ENCODE data around the gene ALKBH1.
"Not testable (repeated sequence)": the region's sequence is repeated elsewhere in the genome, so short reads cannot be mapped to it uniquely, and the experiment has no call there.

The ALKBH1 gene

GRCh38 chr14:77640756-77641533, 66.9 kb downstream of the ALKBH1 start:
- H3K27ac ChIP-seq (ENCODE audit: low read length): no peak overlapping the region
- H3K4me3 ChIP-seq (ENCODE audit: low read length): no peak overlapping the region
- DNase-seq: no peak

GRCh38 chr14:77638771-77639171, 69.1 kb downstream of the ALKBH1 start:
- no peak for DNase-seq
- H3K4me3 ChIP-seq (ENCODE audit: low read length): no peak overlapping the region
- H3K9me2 ChIP-seq (replicated peaks; ENCODE audit: insufficient read depth, low read length): no peaks in the 10 kb centered on the region
- no peaks in the 10 kb centered on the region for H3K36me3 ChIP-seq (replicated peaks; ENCODE audit: insufficient read depth, low read length)
- no peaks in the 10 kb centered on the region for H3K9me3 ChIP-seq (replicated peaks; ENCODE audit: insufficient read depth, low read length)
- no peak overlapping the region for H3K4me2 ChIP-seq (ENCODE audit: low read depth, low read length)
- H3K9ac ChIP-seq (ENCODE audit: low read length): no peak overlapping the region
- TF ChIP-seq EZH2phosphoT487 (IDR thresholded peaks at IDR 0.05; ENCODE audit: low read length): no peak
- no peak for TF ChIP-seq CTCF (IDR thresholded peaks at IDR 0.05; ENCODE audit: low read length)
- no peak for TF ChIP-seq EZH2 (optimal IDR thresholded peaks at IDR 0.05; ENCODE audit: low read depth, low read length)
- H3K27me3 ChIP-seq (replicated peaks; ENCODE audit: insufficient read depth, low read length): no peaks in the 10 kb centered on the region
- H2AFZ ChIP-seq (ENCODE audit: low read length): no peak overlapping the region
- no peaks in the 10 kb centered on the region for H3K79me2 ChIP-seq (ENCODE audit: low read length)
- H3K4me1 ChIP-seq (ENCODE audit: low read length): 0 out of 2 replicates have a peak, but pooled peaks cover 4% of the 10 kb centered on the region
- no peaks in the 10 kb centered on the region for H3F3A ChIP-seq (ENCODE audit: insufficient read depth, low read length)
- H4K20me1 ChIP-seq (ENCODE audit: insufficient read depth, low read length): no peaks in the 10 kb centered on the region
- H3K27ac ChIP-seq (ENCODE audit: low read length): no peak overlapping the region

More at GRCh38 chr14:77640756-77641533, 66.9 kb downstream of the ALKBH1 start:
- H4K20me1 ChIP-seq (ENCODE audit: insufficient read depth, low read length): no peaks in the 10 kb centered on the region
- no peaks in the 10 kb centered on the region for H3K79me2 ChIP-seq (ENCODE audit: low read length)
- H3K4me1 ChIP-seq (ENCODE audit: low read length): 0 out of 2 replicates have a peak, but pooled peaks cover 4% of the 10 kb centered on the region
- no peaks in the 10 kb centered on the region for H3K27me3 ChIP-seq (replicated peaks; ENCODE audit: insufficient read depth, low read length)
- H3F3A ChIP-seq (ENCODE audit: insufficient read depth, low read length): no peaks in the 10 kb centered on the region
- peak overlapping the region; percentile 95; the same call in 1 of the 2 replicates for H2AFZ ChIP-seq (ENCODE audit: low read length)
- H3K4me2 ChIP-seq (ENCODE audit: low read depth, low read length): peak overlapping the region; percentile 62; the same call in 1 of the 2 replicates
- TF ChIP-seq EZH2phosphoT487 (IDR thresholded peaks at IDR 0.05; ENCODE audit: low read length): no peak
- no peak for TF ChIP-seq CTCF (IDR thresholded peaks at IDR 0.05; ENCODE audit: low read length)
- TF ChIP-seq EZH2 (optimal IDR thresholded peaks at IDR 0.05; ENCODE audit: low read depth, low read length): no peak
- H3K36me3 ChIP-seq (replicated peaks; ENCODE audit: insufficient read depth, low read length): no peaks in the 10 kb centered on the region
- no peaks in the 10 kb centered on the region for H3K9me2 ChIP-seq (replicated peaks; ENCODE audit: insufficient read depth, low read length)
- no peaks in the 10 kb centered on the region for H3K9me3 ChIP-seq (replicated peaks; ENCODE audit: insufficient read depth, low read length)
- H3K9ac ChIP-seq (ENCODE audit: low read length): no peak overlapping the region

- not testable (repeated sequence) for H3K27ac ChIP-seq (ENCODE audit: low read length); H3K4me1 ChIP-seq (ENCODE audit: low read length); H3K36me3 ChIP-seq (replicated peaks; ENCODE audit: insufficient read depth, low read length); H3K9ac ChIP-seq (ENCODE audit: low read length); H3F3A ChIP-seq (ENCODE audit: insufficient read depth, low read length); H4K20me1 ChIP-seq (ENCODE audit: insufficient read depth, low read length); H3K27me3 ChIP-seq (replicated peaks; ENCODE audit: insufficient read depth, low read length); H3K4me3 ChIP-seq (ENCODE audit: low read length); DNase-seq; H2AFZ ChIP-seq (ENCODE audit: low read length); H3K9me2 ChIP-seq (replicated peaks; ENCODE audit: insufficient read depth, low read length); H3K9me3 ChIP-seq (replicated peaks; ENCODE audit: insufficient read depth, low read length); H3K4me2 ChIP-seq (ENCODE audit: low read depth, low read length); H3K79me2 ChIP-seq (ENCODE audit: low read length)
These were observed 72.0 kb downstream of the ALKBH1 start for GRCh38 chr14:77635869-77636268.

GRCh38 chr14:77635466-77635865, 72.4 kb downstream of the ALKBH1 start:
- not testable (repeated sequence) for H3K27me3 ChIP-seq (replicated peaks; ENCODE audit: insufficient read depth, low read length); H2AFZ ChIP-seq (ENCODE audit: low read length); H4K20me1 ChIP-seq (ENCODE audit: insufficient read depth, low read length); DNase-seq; H3K9me2 ChIP-seq (replicated peaks; ENCODE audit: insufficient read depth, low read length); H3K36me3 ChIP-seq (replicated peaks; ENCODE audit: insufficient read depth, low read length); H3K9ac ChIP-seq (ENCODE audit: low read length); H3F3A ChIP-seq (ENCODE audit: insufficient read depth, low read length); H3K4me3 ChIP-seq (ENCODE audit: low read length); H3K27ac ChIP-seq (ENCODE audit: low read length); H3K79me2 ChIP-seq (ENCODE audit: low read length); H3K4me2 ChIP-seq (ENCODE audit: low read depth, low read length); H3K4me1 ChIP-seq (ENCODE audit: low read length); H3K9me3 ChIP-seq (replicated peaks; ENCODE audit: insufficient read depth, low read length)

Measured in MM.1S (cell line).